ENCODE measurements around the gene ANKS1B.

GRCh38 chr12:99978152-99978551 is 6.6 kb downstream of the ANKS1B start:
- TF ChIP-seq CTCF (IDR thresholded peaks at IDR 0.05; ENCODE audit: low read depth, low read length, missing input control) (no peak), RAD21 (IDR thresholded peaks at IDR 0.05) (no peak), SP1 (IDR thresholded peaks at IDR 0.05) (no peak), GABPA (IDR thresholded peaks at IDR 0.05 in 1 of 2, conservative IDR thresholded peaks at IDR 0.05 in 1 of 2) (no peak), REST (IDR thresholded peaks at IDR 0.05) (no peak), EGR1 (IDR thresholded peaks at IDR 0.05; ENCODE audit: low read depth in 2 of 2) (no peak), ZBTB33 (IDR thresholded peaks at IDR 0.05) (no peak), HNF4G (IDR thresholded peaks at IDR 0.05) (no peak), HNF4A (conservative IDR thresholded peaks at IDR 0.05) (no peak), RXRA (IDR thresholded peaks at IDR 0.05) (no peak), TAF1 (conservative IDR thresholded peaks at IDR 0.05) (no peak)
